Endothelial cell of umbilical vein (primary cell): ENCODE data around the gene BLACAT1. TPM values are rescaled to one million over a fixed set of nuclear protein-coding genes. Genes with fewer than 3 reads are reported as not detected.

Experiments
- BruUV-seq: library from RNA; stranded (reverse); fragments of 400-500 nt; replicated peaks from 2 replicates; lab custom pipeline; 2021; lab: Mats Ljungman, UMichigan
- CTCF ChIA-PET: fragments of 300-600, 350-600 bp; sonication (Branson Sonifier 250); formaldehyde crosslinking; loops from one replicate; lab custom pipeline; 2021; ENCODE audit warnings: antibody characterized with exemption, inconsistent platforms; lab: Charles Lee
- POLR2A ChIA-PET: fragments of 300-600, 350-600 bp; sonication (Branson Sonifier 250); formaldehyde crosslinking; loops from one replicate; lab custom pipeline; 2021; ENCODE audit warnings: antibody characterized with exemption, inconsistent platforms; lab: Charles Lee
- DNase-seq: peaks from one replicate; pipeline ENCODE4 v3.0.0-alpha.2; 2011; ENCODE audit warnings: low read depth, low spot score
- FAIRE-seq: peaks from 2 replicates; lab custom pipeline; 2011; peaks lifted over from hg19 to GRCh38; lab: Jason Lieb, UNC
- H2AFZ ChIP-seq: 2 replicates; pipeline ENCODE4 v1.6.0; 2012; ENCODE audit warnings: low read depth, low read length, control low read depth, inconsistent platforms
- H3K27ac ChIP-seq: 2 replicates; pipeline ENCODE4 v1.5.1; 2011; ENCODE audit warnings: low read depth, mild to moderate bottlenecking, control low read depth, low read length, moderate library complexity; ENCODE audit not compliant: insufficient read depth
- H3K27me3 ChIP-seq, 2 experiments: 2 replicates each; pipeline versions ENCODE4 v1.6.0 to v1.6.1; 2011; ENCODE audit warnings: low read length in 2 of 2, mixed read lengths in 1 of 2; ENCODE audit not compliant: control insufficient read depth in 2 of 2, insufficient read depth in 2 of 2
- H3K36me3 ChIP-seq, 2 experiments: 2 replicates in 1 of 2; 3 replicates in 1 of 2; pipeline ENCODE4 v1.5.1; 2011; ENCODE audit warnings: low read length in 2 of 2, mild to moderate bottlenecking in 1 of 2, moderate library complexity in 1 of 2; ENCODE audit not compliant: control insufficient read depth in 2 of 2, insufficient read depth in 2 of 2; ENCODE audit errors: extremely low read depth in 1 of 2
- H3K4me1 ChIP-seq: 3 replicates; pipeline ENCODE4 v1.5.1; 2011; ENCODE audit warnings: mild to moderate bottlenecking, low read length; ENCODE audit not compliant: control insufficient read depth, insufficient read depth; ENCODE audit errors: extremely low read depth
- H3K4me2 ChIP-seq: 2 replicates; pipeline ENCODE4 v1.6.1; 2011; ENCODE audit warnings: low read length, control low read depth, mixed read lengths; ENCODE audit not compliant: insufficient read depth
- H3K4me3 ChIP-seq, 3 experiments: fragments of 200-600 bp in 1 of 3; sonication (generic), shearing (Covaris generic) in 1 of 3; replicated peaks in 1 of 3; 2 replicates each; pipeline ENCODE4 v1.5.1; 2011 to 2016; ENCODE audit warnings: control low read depth in 3 of 3, low read length in 3 of 3, mild to moderate bottlenecking in 2 of 3, inconsistent platforms in 1 of 3, low read depth in 1 of 3, moderate library complexity in 1 of 3; ENCODE audit not compliant: insufficient read depth in 1 of 3
- H3K79me2 ChIP-seq: 2 replicates; pipeline ENCODE4 v1.6.0; 2012; ENCODE audit warnings: low read length, inconsistent platforms; ENCODE audit not compliant: control insufficient read depth, insufficient read depth
- H3K9ac ChIP-seq: replicated peaks from 2 replicates; pipeline ENCODE3; 2011; ENCODE audit warnings: low read length, control low read depth; ENCODE audit not compliant: insufficient read depth; ENCODE audit errors: extremely low read depth
- H3K9me1 ChIP-seq: replicated peaks from 3 replicates; pipeline ENCODE4 v1.6.0; 2011; ENCODE audit warnings: mild to moderate bottlenecking, low read length; ENCODE audit not compliant: control insufficient read depth, insufficient read depth; ENCODE audit errors: extremely low read depth
- H3K9me3 ChIP-seq: replicated peaks from 2 replicates; pipeline ENCODE4 v1.5.1; 2012; ENCODE audit warnings: low read length, inconsistent platforms; ENCODE audit not compliant: control insufficient read depth, insufficient read depth
- H4K20me1 ChIP-seq: replicated peaks from 2 replicates; pipeline ENCODE3; 2011; ENCODE audit warnings: mild to moderate bottlenecking, low read length; ENCODE audit not compliant: control insufficient read depth, insufficient read depth; ENCODE audit errors: extremely low read depth
- CTCF ChIP-seq, 2 donors: IDR thresholded peaks; 1 replicate in 1 of 2; 2 replicates in 1 of 2; pipeline ENCODE4 v1.5.1; 2011; ENCODE audit warnings: low read length in 2 of 2, mild to moderate bottlenecking in 2 of 2, moderate library complexity in 2 of 2, control low read depth in 1 of 2, inconsistent platforms in 1 of 2, low read depth in 1 of 2; ENCODE audit not compliant: insufficient read depth in 1 of 2; ENCODE audit errors: extremely low read depth in 1 of 2
- EZH2 ChIP-seq: IDR thresholded peaks from 2 replicates; pipeline ENCODE4 v1.6.1; 2012; ENCODE audit warnings: borderline replicate concordance, low read depth, mild to moderate bottlenecking, moderate library complexity, low read length, inconsistent platforms; ENCODE audit not compliant: severe bottlenecking
- FOS ChIP-seq: IDR thresholded peaks from 2 replicates; pipeline ENCODE4 v1.6.1; 2011; ENCODE audit warnings: mild to moderate bottlenecking, low read length, moderate library complexity, borderline replicate concordance; ENCODE audit not compliant: insufficient read depth
- GATA2 ChIP-seq: IDR thresholded peaks from 2 replicates; pipeline ENCODE4 v1.7.0; 2011; ENCODE audit warnings: low read depth, mild to moderate bottlenecking, moderate library complexity, mixed read lengths, low read length; ENCODE audit not compliant: insufficient read length, insufficient read depth
- JUN ChIP-seq: IDR thresholded peaks from 2 replicates; pipeline ENCODE4 v1.6.1; 2011; ENCODE audit warnings: borderline replicate concordance, low read depth; ENCODE audit not compliant: insufficient read length, insufficient read depth
- MAX ChIP-seq: IDR thresholded peaks from 2 replicates; pipeline ENCODE4 v1.6.1; 2011; ENCODE audit not compliant: insufficient read depth, insufficient read length
- MYC ChIP-seq: IDR thresholded peaks from one replicate; pipeline ENCODE4 v1.6.1; 2011; ENCODE audit warnings: mild to moderate bottlenecking, low read depth, low read length
- POLR2A ChIP-seq: IDR thresholded peaks from 2 replicates; pipeline ENCODE4 v1.6.1; 2012; ENCODE audit warnings: low read depth, mild to moderate bottlenecking, control low read depth, low read length
- POLR2AphosphoS5 ChIP-seq: IDR thresholded peaks from 2 replicates; pipeline ENCODE4 v1.6.1; 2012; ENCODE audit warnings: low read depth, mild to moderate bottlenecking, control low read depth, low read length, moderate library complexity; ENCODE audit not compliant: insufficient read depth
- dilution Hi-C: fragments of 300-500 bp; cut with MboI; formaldehyde crosslinking; loops from one replicate; pipeline ENCODE4 v1.15.0; 2019; ENCODE audit warnings: low sequenced_read_pairs; ENCODE audit not compliant: extremely low pct_ligation_motif_present
- intact Hi-C: fragments of 100-400 bp; cut with micrococcal nuclease; formaldehyde crosslinking; loops from one replicate; pipeline ENCODE4 v1.10.0; 2022
- polyA plus RNA-seq, 4 experiments: library from polyadenylated mRNA; depleted of rRNA in 3 of 4; stranded (reverse) in 3 of 4; unstranded in 1 of 4; fragments of >200 nt; gene quantifications; 2 replicates each; pipeline versions ENCODE4 v1.2.1 to v1.2.3, GENCODE V29; 2011 to 2012; ENCODE audit warnings: missing spikeins in 1 of 4
- total RNA-seq: library from RNA; stranded (reverse); gene quantifications from 2 replicates; pipeline ENCODE4 v1.2.3, GENCODE V29; 2021

BLACAT1 gene
- total and polyA plus RNA-seq, 2 donors (not counting 3 experiments of a cell fraction or from before 2014, with no cell fraction given), result not detected

GRCh38 chr1:205475855-205476254, 20.0 kb upstream of the BLACAT1 start:
- FAIRE-seq (no peak), DNase-seq (no peak)
- intact Hi-C loops (no loop called here), dilution Hi-C loops (no loop called here)
- TF ChIP-seq POLR2AphosphoS5, result no peak
- no peak for TF ChIP-seq MYC
- no peak for TF ChIP-seq CTCF (IDR thresholded peaks at IDR 0.05; ENCODE audit: extremely low read depth in 1 of 2, insufficient read depth in 1 of 2, low read depth in 1 of 2, low read length in 2 of 2)
- TF ChIP-seq MAX, result no peak
- no peak for TF ChIP-seq JUN
- no peak for TF ChIP-seq POLR2A
- no peak for TF ChIP-seq GATA2
- no peak for TF ChIP-seq FOS
- TF ChIP-seq EZH2, result no peak
- Histone ChIP-seq H3K79me2 (no peaks in the 10 kb centered on the region), H3K27me3 (peaks cover 0 to 2% of the 10 kb centered on the region in 2 experiments), H3K4me3 (no peak overlapping the region), H3K9me1 (no peaks in the 10 kb centered on the region), H3K4me2 (no peak overlapping the region), H3K36me3 (no peaks in the 10 kb centered on the region), H3K9ac (no peak overlapping the region), H3K9me3 (no peaks in the 10 kb centered on the region), H3K27ac (no peak overlapping the region), H4K20me1 (no peaks in the 10 kb centered on the region), H3K4me1 (no peaks in the 10 kb centered on the region), H2AFZ (no peak overlapping the region)
- ChIA-PET CTCF (interaction anchor here (0.8 to 2.3 kb wide), 5 partner anchors 9 to 122 kb away, joined by 3 to 29 read pairs (median 6); no protein-coding TSS in a partner anchor), POLR2A (no interaction called here)
- no TSS peak for BruUV-seq
